H1 (cell line): ENCODE measurements around the gene GOLIM4. TPM values are rescaled to one million over a fixed set of nuclear protein-coding genes. Genes with fewer than 3 reads are reported as not detected.

Source experiments
- CTCF ChIA-PET: fragments of 300-600 bp; sonication (Branson Sonifier 250); formaldehyde crosslinking; loops from one replicate; lab custom pipeline; 2021; ENCODE audit not compliant: partially characterized antibody; lab: Charles Lee
- POLR2A ChIA-PET: fragments of 300-600 bp; sonication (Branson Sonifier 250); formaldehyde crosslinking; loops from one replicate; lab custom pipeline; 2021; ENCODE audit warnings: inconsistent platforms; ENCODE audit not compliant: partially characterized antibody; lab: Charles Lee
- DNase-seq, 2 experiments: peaks; one replicate each; pipeline versions ENCODE4 v3.0.0 to v3.0.0-alpha.2; 2010 to 2022; ENCODE audit warnings: low spot score in 2 of 2, low read depth in 1 of 2, mixed read lengths in 1 of 2
- FAIRE-seq: peaks from 2 replicates; lab custom pipeline; 2011; peaks lifted over from hg19 to GRCh38; lab: Jason Lieb, UNC
- H2AFZ ChIP-seq: 2 replicates; pipeline ENCODE4 v1.8.1; 2012; ENCODE audit warnings: low read length, inconsistent platforms
- H2AK5ac ChIP-seq: 2 replicates; pipeline ENCODE4 v1.6.1; 2013; ENCODE audit warnings: low read depth, low read length
- H2BK120ac ChIP-seq: replicated peaks from 2 replicates; pipeline ENCODE3; 2013; ENCODE audit warnings: low read depth, low read length, inconsistent platforms
- H2BK12ac ChIP-seq: 2 replicates; pipeline ENCODE4 v1.6.1; 2013; ENCODE audit warnings: low read depth, low read length
- H2BK15ac ChIP-seq: 2 replicates; pipeline ENCODE4 v1.6.1; 2013; ENCODE audit warnings: low read length
- H2BK20ac ChIP-seq: 2 replicates; pipeline ENCODE4 v1.6.1; 2013; ENCODE audit warnings: low read length
- H2BK5ac ChIP-seq: 2 replicates; pipeline ENCODE4 v1.6.1; 2013; ENCODE audit warnings: low read depth, low read length
- H3K14ac ChIP-seq: 2 replicates; pipeline ENCODE4 v1.6.1; 2013; ENCODE audit warnings: inconsistent platforms; ENCODE audit not compliant: insufficient read length
- H3K18ac ChIP-seq: 2 replicates; pipeline ENCODE4 v1.6.1; 2013; ENCODE audit warnings: low read length; ENCODE audit errors: extremely low read depth
- H3K23ac ChIP-seq: 2 replicates; pipeline ENCODE4 v1.6.1; 2013; ENCODE audit warnings: inconsistent platforms; ENCODE audit not compliant: insufficient read length
- H3K23me2 ChIP-seq: 2 replicates; pipeline ENCODE4 v1.6.1; 2013; ENCODE audit warnings: low read depth, low read length
- H3K27ac ChIP-seq: 2 replicates; pipeline ENCODE4 v1.6.1; 2011; ENCODE audit warnings: low read depth, low read length, inconsistent platforms
- H3K27me3 ChIP-seq, 4 experiments: replicated peaks in 1 of 4; 1 replicate in 1 of 4; 2 replicates in 3 of 4; pipeline versions ENCODE4 v1.6.1 to v1.8.1; 2011 to 2013; ENCODE audit warnings: low read length in 3 of 4, mild to moderate bottlenecking in 3 of 4, inconsistent platforms in 2 of 4, mixed read lengths in 2 of 4, moderate library complexity in 1 of 4; ENCODE audit not compliant: control insufficient read depth in 3 of 4, insufficient read depth in 3 of 4; ENCODE audit errors: extremely low read depth in 1 of 4
- H3K36me3 ChIP-seq, 4 experiments: 2 replicates each; pipeline versions ENCODE4 v1.6.1 to v1.8.1; 2011 to 2013; ENCODE audit warnings: mild to moderate bottlenecking in 4 of 4, low read length in 3 of 4, moderate library complexity in 2 of 4, control low read depth in 1 of 4, inconsistent platforms in 1 of 4; ENCODE audit not compliant: insufficient read depth in 4 of 4, control insufficient read depth in 2 of 4
- H3K4ac ChIP-seq: replicated peaks from 2 replicates; pipeline ENCODE3; 2013; ENCODE audit warnings: low read length, low read depth, mixed read lengths, inconsistent platforms; ENCODE audit not compliant: insufficient read length
- H3K4me1 ChIP-seq, 4 experiments: replicated peaks in 1 of 4; 1 replicate in 1 of 4; 2 replicates in 3 of 4; pipeline versions ENCODE4 v1.6.1 to v1.8.1; 2011 to 2013; ENCODE audit warnings: low read length in 3 of 4, inconsistent platforms in 2 of 4, mixed read lengths in 1 of 4; ENCODE audit not compliant: insufficient read depth in 4 of 4, control insufficient read depth in 3 of 4
- H3K4me2 ChIP-seq, 2 experiments: 2 replicates each; pipeline versions ENCODE4 v1.6.1 to v1.8.1; 2011 to 2013; ENCODE audit warnings: low read depth in 2 of 2, low read length in 2 of 2, control low read depth in 1 of 2, inconsistent platforms in 1 of 2, mild to moderate bottlenecking in 1 of 2; ENCODE audit not compliant: insufficient read depth in 1 of 2
- H3K4me3 ChIP-seq, 4 experiments: fragments of 200-600, 300-600 bp in 1 of 4; sonication (generic), shearing (Covaris generic), sonication (Bioruptor Twin) in 1 of 4; 2 replicates each; pipeline versions ENCODE4 v1.5.1 to v1.8.1; 2011 to 2016; ENCODE audit warnings: low read length in 4 of 4, low read depth in 3 of 4, control low read depth in 2 of 4, inconsistent platforms in 2 of 4, mild to moderate bottlenecking in 2 of 4, mixed read lengths in 1 of 4, moderate library complexity in 1 of 4; ENCODE audit not compliant: insufficient read depth in 2 of 4; ENCODE audit errors: extremely low read depth in 1 of 4
- H3K56ac ChIP-seq: replicated peaks from 2 replicates; pipeline ENCODE3; 2013; ENCODE audit warnings: low read depth, mild to moderate bottlenecking, mixed read lengths, low read length, inconsistent platforms; ENCODE audit not compliant: insufficient read length
- H3K79me1 ChIP-seq: 2 replicates; pipeline ENCODE4 v1.6.1; 2013; ENCODE audit warnings: low read depth, low read length, control low read depth
- H3K79me2 ChIP-seq, 2 experiments: 2 replicates each; pipeline versions ENCODE4 v1.6.1 to v1.8.1; 2012 to 2013; ENCODE audit warnings: low read length in 2 of 2, mild to moderate bottlenecking in 2 of 2, inconsistent platforms in 1 of 2; ENCODE audit not compliant: insufficient read depth in 2 of 2, control insufficient read depth in 1 of 2
- H3K9ac ChIP-seq, 4 experiments: replicated peaks in 1 of 4; 1 replicate in 1 of 4; 2 replicates in 3 of 4; pipeline versions ENCODE4 v1.6.1 to v1.8.1; 2011 to 2013; ENCODE audit warnings: low read depth in 3 of 4, low read length in 3 of 4, control low read depth in 2 of 4, mild to moderate bottlenecking in 2 of 4, moderate library complexity in 2 of 4, inconsistent platforms in 1 of 4; ENCODE audit errors: extremely low read depth in 1 of 4
- H3K9me3 ChIP-seq, 2 experiments: 2 replicates each; pipeline versions ENCODE4 v1.6.1 to v1.8.1; 2012 to 2013; ENCODE audit warnings: mild to moderate bottlenecking in 2 of 2, moderate library complexity in 2 of 2, control low read depth in 1 of 2, inconsistent platforms in 1 of 2, low read depth in 1 of 2, low read length in 1 of 2, mixed read lengths in 1 of 2; ENCODE audit not compliant: insufficient read depth in 2 of 2
- H4K20me1 ChIP-seq, 2 experiments: replicated peaks in 1 of 2; 2 replicates each; pipeline versions ENCODE3 to v1.8.1; 2011 to 2013; ENCODE audit warnings: inconsistent platforms in 2 of 2, low read length in 2 of 2, mild to moderate bottlenecking in 1 of 2; ENCODE audit not compliant: insufficient read depth in 2 of 2, control insufficient read depth in 1 of 2
- H4K5ac ChIP-seq: 2 replicates; pipeline ENCODE4 v1.6.1; 2013; ENCODE audit warnings: low read length, low read depth, mixed read lengths, inconsistent platforms; ENCODE audit not compliant: insufficient read length
- H4K8ac ChIP-seq: 2 replicates; pipeline ENCODE4 v1.8.0; 2013; ENCODE audit warnings: mild to moderate bottlenecking, moderate library complexity, low read length, inconsistent platforms; ENCODE audit not compliant: insufficient read depth; ENCODE audit errors: extremely low read depth
- H4K91ac ChIP-seq: replicated peaks from 2 replicates; pipeline ENCODE3; 2013; ENCODE audit warnings: low read length, mixed read lengths, inconsistent platforms; ENCODE audit not compliant: insufficient read length
- BRCA1 ChIP-seq: IDR thresholded peaks from 2 replicates; pipeline ENCODE4 v1.6.1; 2012; ENCODE audit warnings: low read depth, low read length, improper control_type of control experiment
- CBX5 ChIP-seq: fragments of 300-800, 300-1000 bp; sonication (generic); IDR thresholded peaks from 2 replicates; pipeline ENCODE4 v1.7.1; 2016; ENCODE audit warnings: antibody characterized with exemption, low read length, low read depth
- CBX8 ChIP-seq: fragments of 300-800, 300-1000 bp; sonication (generic); IDR thresholded peaks from 2 replicates; pipeline ENCODE4 v1.7.1; 2016; ENCODE audit warnings: low read depth, low read length, borderline replicate concordance
- HDAC6 ChIP-seq: IDR thresholded peaks from one replicate; pipeline ENCODE4 v1.7.1; 2012; ENCODE audit warnings: low read depth, mild to moderate bottlenecking, inconsistent platforms, low read length, moderate library complexity
- KDM1A ChIP-seq: fragments of 200-600, 300-600 bp; sonication (generic); IDR thresholded peaks from 2 replicates; pipeline ENCODE4 v1.7.1; 2016; ENCODE audit warnings: mild to moderate bottlenecking, low read length, borderline replicate concordance
- KDM5A ChIP-seq: fragments of 200-600 bp; IDR thresholded peaks from 2 replicates; pipeline ENCODE4 v1.7.1; 2012; ENCODE audit warnings: mild to moderate bottlenecking, low read length, inconsistent platforms, mixed read lengths
- NRF1 ChIP-seq: IDR thresholded peaks from 2 replicates; pipeline ENCODE4 v1.6.1; 2011; ENCODE audit warnings: mild to moderate bottlenecking, low read depth, low read length, improper control_type of control experiment
- TCF12 ChIP-seq: IDR thresholded peaks from 2 replicates; pipeline ENCODE4 v1.6.1; 2011; ENCODE audit warnings: low read depth, mild to moderate bottlenecking, low read length
- WGBS, 2 experiments: shearing (Covaris generic) in 1 of 2; methylation state at CpG; one replicate each; pipeline versions ENCODE4 v1.1.6 to v1.1.7; 2013 to 2015; ENCODE audit warnings: low lambda C conversion rate in 2 of 2, mixed read lengths in 2 of 2, inconsistent platforms in 1 of 2, low coverage in 1 of 2, missing lambda C conversion rate in 1 of 2; ENCODE audit not compliant: insufficient replicate concordance in 2 of 2, insufficient coverage in 1 of 2, insufficient read length in 1 of 2; ENCODE audit errors: extremely low coverage in 1 of 2, missing lambda C conversion rate in 1 of 2; 5-methylcytosine and 5-hydroxymethylcytosine counted together
- polyA plus RNA-seq, 7 experiments: library from polyadenylated mRNA; depleted of rRNA in 3 of 7; stranded (reverse) in 5 of 7; unstranded in 2 of 7; fragments of >200 nt in 5 of 7; fragments of 200-250 nt in 2 of 7; gene quantifications; 1 replicate in 5 of 7; 2 replicates in 1 of 7; 4 replicates in 1 of 7; pipeline versions ENCODE4 v1.2.1 to v1.2.3, GENCODE V29; 2011 to 2013; ENCODE audit warnings: missing spikeins in 2 of 7, mixed read lengths in 2 of 7
- total RNA-seq: library from RNA; stranded (reverse); fragmentation: NEBNext Ultra II Directional; extraction: Animal tissue kit (Norgen Biotek cat#: 25700); gene quantifications from 2 replicates; pipeline ENCODE4 v1.2.1, GENCODE V29; 2021

GOLIM4 gene
- total and polyA plus RNA-seq, 2 of the 8 experiments (the other 6 are each of a cell fraction or from before 2014, with no cell fraction given), result 5.6 to 29.7 TPM

DNA sequence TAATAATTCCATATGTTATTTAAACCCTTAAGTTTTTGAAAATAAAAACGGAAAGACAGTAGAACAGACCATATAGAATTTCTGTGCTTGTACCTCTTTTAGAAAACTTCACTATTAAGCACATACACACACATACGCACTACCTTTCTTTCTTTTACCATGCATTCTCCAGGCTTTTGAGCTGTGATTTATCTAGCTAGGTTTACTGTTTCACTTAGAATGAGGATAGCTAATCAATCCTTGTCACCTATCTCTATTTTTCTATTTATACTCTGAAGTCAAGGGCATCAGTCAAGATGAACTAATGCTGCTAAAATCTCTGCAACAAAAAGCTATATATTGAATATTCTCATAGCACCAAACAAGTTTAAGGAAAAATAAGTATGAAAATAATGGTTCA, 43.2 kb downstream of the GOLIM4 start:
- no peak overlapping the region for H3K27ac ChIP-seq
- H3K23me2 ChIP-seq, result 0 out of 2 replicates have a peak, but pooled peaks cover 1% of the 10 kb centered on the region
- H4K91ac ChIP-seq, result no peak overlapping the region
- no peak overlapping the region for H3K4ac ChIP-seq
- H3K23ac ChIP-seq, result no peak overlapping the region
- no peak overlapping the region for H3K4me2 ChIP-seq
- 87% methylated on average over 2 of the region's 2 CpGs; no CpG with 5 or more reads in 1 of the 2 experiments for WGBS, 2 experiments
- no peak overlapping the region for H2BK15ac ChIP-seq
- no peaks in the 10 kb centered on the region for H3K27me3 ChIP-seq
- H4K20me1 ChIP-seq, result no peaks in the 10 kb centered on the region
- H3K14ac ChIP-seq, result no peak overlapping the region
- H2BK20ac ChIP-seq, result no peak overlapping the region
- peaks cover 4 to 8% of the 10 kb centered on the region in 2 experiments; a peak in 2 of 4 replicates for H3K9me3 ChIP-seq
- TF ChIP-seq BRCA1, result no peak
- no peak for TF ChIP-seq CBX5
- no peak for TF ChIP-seq KDM1A
- no peak for TF ChIP-seq TCF12
- TF ChIP-seq KDM5A, result no peak
- no peak for TF ChIP-seq CBX8
- no peak for TF ChIP-seq NRF1
- TF ChIP-seq HDAC6, result no peak
- H3K79me1 ChIP-seq, result 0 out of 2 replicates have a peak, but pooled peaks cover 4% of the 10 kb centered on the region
- peaks cover 0 to 19% of the 10 kb centered on the region in 2 experiments; a peak in 2 of 4 replicates for H3K79me2 ChIP-seq
- FAIRE-seq (no peak), DNase-seq (no peak)
- H3K18ac ChIP-seq, result no peak overlapping the region
- no peak overlapping the region for H2AFZ ChIP-seq
- CTCF ChIA-PET, result interaction anchor here (0.7 to 2.8 kb wide), 9 partner anchors 9 to 795 kb away, joined by 3 to 32 read pairs (median 5); no protein-coding TSS in a partner anchor
- H2AK5ac ChIP-seq, result no peak overlapping the region
- H3K4me3 ChIP-seq, result no peak overlapping the region
- no peak overlapping the region for H2BK5ac ChIP-seq
- H3K36me3 ChIP-seq, result no peaks in the 10 kb centered on the region; a peak in 2 of 8 replicates
- POLR2A ChIA-PET, result no interaction called here
- no peak overlapping the region for H3K56ac ChIP-seq
- H3K9ac ChIP-seq, result no peak overlapping the region
- H2BK120ac ChIP-seq, result no peak overlapping the region
- no peak overlapping the region for H4K5ac ChIP-seq
- no peak overlapping the region for H4K8ac ChIP-seq
- H2BK12ac ChIP-seq, result no peak overlapping the region
- H3K4me1 ChIP-seq, result peaks cover 0 to 3% (median under 1%) of the 10 kb centered on the region in 4 experiments; a peak in 2 of 7 replicates
